HG03196 (cell line): Measurements from ENCODE around the gene ZBED2.
A peak's percentile ranks its signal among the peaks of the same experiment; 100 is the strongest.

Source experiments
- ATAC-seq: cut with Tn5 transposase; IDR thresholded peaks from one replicate; pipeline ENCODE4 v1.9.1; 2021; ENCODE audit not compliant: unreplicated experiment

The ZBED2 gene

GRCh38 chr3:111604119-111604518 lies 9.0 kb upstream of the ZBED2 start:
- no peak for ATAC-seq

GRCh38 chr3:111603679-111604078 lies 8.5 kb upstream of the ZBED2 start:
- no peak for ATAC-seq

DNA sequence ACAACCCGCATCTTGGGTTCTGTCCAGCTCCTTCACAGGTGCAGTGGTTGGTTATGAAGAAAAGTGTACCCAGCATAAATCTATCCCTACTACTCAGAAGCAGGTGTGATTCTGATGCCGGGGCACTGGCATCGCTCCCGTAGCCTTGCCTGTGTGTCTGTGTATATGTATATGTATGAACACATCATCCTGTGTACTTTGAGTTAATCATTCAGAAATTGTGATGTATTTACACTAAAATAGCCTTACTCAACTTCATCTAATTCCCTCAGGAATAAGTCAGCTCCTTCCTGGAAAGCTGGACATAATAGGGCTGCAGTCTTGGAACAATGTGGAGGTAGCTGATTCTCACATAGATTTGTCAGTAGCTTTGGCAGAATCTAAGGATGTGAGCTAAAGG lies 6.7 kb upstream of the ZBED2 start:
- ATAC-seq, result no peak

- ATAC-seq, result no peak
Observed at GRCh38 chr3:111598552-111598951, 3.4 kb upstream of the ZBED2 start.

DNA sequence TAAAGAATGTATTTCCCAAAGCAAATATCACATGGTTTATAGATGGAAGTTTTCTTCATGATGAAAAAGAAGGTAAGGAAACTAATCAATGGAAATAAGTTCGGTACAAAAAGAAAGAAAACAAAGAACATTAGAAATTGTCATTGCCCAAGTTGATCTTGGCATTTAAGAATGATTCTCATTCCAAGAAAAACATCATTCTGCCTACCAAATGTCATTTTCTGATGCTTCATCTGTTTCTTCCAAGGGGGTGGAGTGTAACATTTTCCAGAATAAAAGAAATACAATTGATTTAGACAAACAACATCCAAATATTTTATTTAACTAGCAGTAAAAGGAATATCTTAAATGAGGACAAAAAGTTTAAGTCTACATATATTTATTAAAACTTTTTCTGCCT lies 3.0 kb upstream of the ZBED2 start:
- no peak for ATAC-seq

- ATAC-seq, result no peak
Observed at GRCh38 chr3:111596328-111596727, 1.2 kb upstream of the ZBED2 start.

GRCh38 chr3:111594781-111595180 lies 365 bp downstream of the ZBED2 start:
- ATAC-seq, result no peak

DNA sequence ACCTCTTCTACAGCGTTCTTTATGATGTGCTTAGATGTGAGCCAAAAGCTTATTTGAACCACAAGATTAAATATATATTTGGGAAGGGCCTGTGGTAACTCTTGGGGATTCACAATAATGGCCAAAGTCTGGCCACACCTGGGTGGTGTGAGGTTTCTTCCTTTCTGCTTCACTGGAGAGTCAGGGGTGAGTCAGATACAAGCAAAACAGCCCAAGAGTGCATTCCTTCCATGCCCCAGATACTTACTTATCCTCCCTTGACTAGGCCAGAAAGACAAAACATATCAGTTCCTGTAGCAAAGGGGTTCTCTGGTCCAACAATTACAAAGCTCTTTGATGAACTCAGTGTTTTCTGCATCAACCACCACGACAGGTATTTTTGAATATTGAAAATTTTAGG lies 941 bp downstream of the ZBED2 start:
- peak; percentile 65 for ATAC-seq

DNA sequence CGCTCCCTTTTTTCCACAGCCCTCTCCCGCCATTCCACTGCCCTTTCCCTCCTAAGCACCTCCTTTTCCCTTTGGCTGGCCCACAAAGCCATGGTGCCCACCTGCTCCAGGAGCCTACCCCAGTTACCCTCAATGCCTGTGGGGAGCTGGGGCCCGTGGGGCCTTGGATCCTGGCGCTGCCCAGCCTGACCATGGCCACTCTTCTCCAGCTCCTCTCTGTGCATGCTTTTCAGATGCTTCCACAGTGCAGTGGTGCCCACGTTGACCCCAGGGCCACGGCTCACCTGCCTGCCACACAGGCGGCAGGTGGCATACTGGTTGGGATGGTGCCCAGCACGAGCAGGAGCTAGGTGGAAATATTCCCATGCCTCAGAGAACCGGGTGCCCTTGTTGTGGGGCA lies 1.5 kb downstream of the ZBED2 start:
- no peak for ATAC-seq

- ATAC-seq, result no peak
Observed at GRCh38 chr3:111592936-111593335, 2.2 kb downstream of the ZBED2 start.

DNA sequence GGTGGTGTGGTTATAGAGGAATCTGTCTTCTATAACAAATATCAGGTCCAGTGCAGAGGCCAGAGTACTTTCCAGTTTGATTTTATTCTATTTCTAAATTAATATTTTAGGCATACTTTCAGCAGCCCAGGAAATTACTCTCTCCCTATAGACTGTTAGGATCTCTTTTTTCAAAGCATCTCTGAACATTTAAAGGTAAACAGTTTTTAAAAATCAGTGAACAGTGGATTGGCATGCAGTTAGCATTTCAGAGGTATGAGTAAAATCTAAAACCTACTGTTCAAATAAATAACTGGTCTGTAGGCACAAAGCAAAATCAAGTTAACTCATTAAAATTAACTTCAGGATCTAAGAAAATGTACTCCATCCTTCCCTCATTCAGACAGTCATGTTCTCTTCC lies 3.0 kb downstream of the ZBED2 start:
- ATAC-seq, result no peak

DNA sequence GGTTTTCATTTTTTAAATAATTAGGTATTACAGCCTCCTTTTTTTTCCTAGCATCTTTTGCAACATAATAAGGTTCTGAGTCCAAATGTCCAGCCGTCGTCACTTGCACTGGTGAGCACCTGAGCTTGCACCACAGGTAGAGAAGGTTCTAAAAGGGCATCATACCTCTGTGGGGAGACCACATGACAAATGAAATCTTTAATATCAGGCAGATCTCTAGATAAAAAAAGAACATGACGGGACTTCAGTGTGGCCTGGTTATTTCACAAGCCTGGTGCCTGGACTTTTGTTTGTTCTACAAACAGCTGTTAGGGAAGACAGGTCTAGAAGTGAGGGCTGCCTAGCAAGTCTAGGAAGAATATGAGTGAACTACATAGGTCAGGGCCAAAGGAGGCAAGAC lies 3.6 kb downstream of the ZBED2 start:
- no peak for ATAC-seq

GRCh38 chr3:111590143-111590491 lies 5.0 kb downstream of the ZBED2 start:
- no peak for ATAC-seq

- ATAC-seq, result no peak
Observed at GRCh38 chr3:111589303-111590142, 5.6 kb downstream of the ZBED2 start.

GRCh38 chr3:111588527-111588926 lies 6.6 kb downstream of the ZBED2 start:
- ATAC-seq, result no peak

DNA sequence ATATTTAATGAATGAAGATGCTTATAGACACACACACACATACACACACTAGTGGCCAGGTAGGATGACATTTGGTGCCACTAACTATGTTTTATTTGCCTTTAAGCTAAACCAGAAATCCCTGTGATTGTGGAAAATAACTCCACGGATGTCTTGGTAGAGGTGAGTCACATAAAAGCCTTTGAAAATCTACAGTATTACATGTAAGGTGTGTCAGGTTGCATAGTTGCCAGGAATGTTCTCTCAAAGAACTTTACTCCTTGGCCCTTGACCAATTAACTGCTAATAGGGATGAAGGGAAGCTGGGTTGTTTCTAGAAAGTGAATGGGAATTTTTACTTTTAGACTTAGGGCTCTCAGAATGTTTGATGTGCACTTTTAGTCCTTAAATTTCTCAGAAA lies 9.9 kb downstream of the ZBED2 start:
- no peak for ATAC-seq

GRCh38 chr3:111584744-111585143 lies 10.4 kb downstream of the ZBED2 start:
- ATAC-seq, result no peak

GRCh38 chr3:111582120-111582474 lies 13.0 kb downstream of the ZBED2 start:
- ATAC-seq, result no peak

GRCh38 chr3:111581403-111582119 lies 13.6 kb downstream of the ZBED2 start:
- ATAC-seq, result no peak

GRCh38 chr3:111579495-111579894 lies 15.7 kb downstream of the ZBED2 start:
- ATAC-seq, result no peak

- ATAC-seq, result no peak
Observed at GRCh38 chr3:111578867-111579266, 16.3 kb downstream of the ZBED2 start.

DNA sequence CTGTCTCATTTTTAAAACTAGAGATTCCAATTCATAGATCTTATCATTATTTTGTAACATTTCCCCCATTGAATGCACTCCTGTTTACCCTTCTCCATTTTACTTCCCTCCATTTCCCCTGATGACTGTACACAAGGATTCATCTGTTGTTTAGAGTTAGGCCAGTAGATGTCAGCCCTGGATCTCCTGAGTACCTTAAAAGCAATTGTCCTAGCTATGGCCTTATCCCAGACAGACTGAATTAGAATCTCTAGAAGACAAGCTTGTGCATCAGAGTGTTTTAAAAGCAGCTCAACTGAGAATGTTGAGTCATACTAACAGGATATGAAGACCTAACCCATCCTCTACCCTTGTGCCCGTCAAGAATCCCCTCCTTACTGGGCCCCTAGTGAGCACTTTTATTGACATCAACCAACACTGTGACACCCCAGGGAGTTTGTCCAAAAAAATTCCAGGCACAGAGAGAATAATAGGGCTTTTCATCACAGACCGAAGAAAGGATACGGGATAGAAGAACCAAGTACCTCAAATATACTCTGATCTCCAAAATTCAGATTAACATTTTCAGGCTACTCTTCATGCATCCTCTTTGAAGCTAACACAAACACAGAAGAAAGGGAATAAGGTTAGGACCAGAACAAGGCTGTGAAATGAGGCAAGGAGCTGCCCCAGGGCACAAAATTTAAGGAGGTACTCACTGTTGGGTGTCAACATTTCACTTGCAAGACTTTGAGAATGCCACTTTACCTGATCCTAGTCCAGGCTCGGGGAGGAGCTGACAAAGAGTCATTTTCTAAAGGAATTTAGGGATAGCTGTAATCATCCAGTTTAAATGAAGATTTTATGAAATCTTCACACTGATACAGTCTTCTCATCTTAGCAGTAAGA lies 17.1 kb downstream of the ZBED2 start:
- ATAC-seq, result peak; percentile 85
